OCI-LY7 (cell line): ENCODE data around the gene FBXL17. TPM values are rescaled to one million over a fixed set of nuclear protein-coding genes. Genes with fewer than 3 reads are reported as not detected.

Source experiments
- BruUV-seq: library from RNA; stranded (reverse); fragments of 400-500 nt; replicated peaks from 2 replicates; lab custom pipeline; 2021; lab: Mats Ljungman, UMichigan
- CTCF ChIA-PET: fragments of 300-600 bp; sonication (Branson Sonifier 250); formaldehyde crosslinking; loops from one replicate; lab custom pipeline; 2022; ENCODE audit warnings: antibody characterized with exemption; ENCODE audit not compliant: unreplicated experiment; lab: Charles Lee
- POLR2A ChIA-PET: fragments of 300-600 bp; sonication (Branson Sonifier 250); formaldehyde crosslinking; loops from one replicate; lab custom pipeline; 2022; ENCODE audit warnings: antibody characterized with exemption; lab: Charles Lee
- DNase-seq: peaks from one replicate; pipeline ENCODE4 v3.0.0-alpha.2; 2015; ENCODE audit warnings: low spot score
- H2AFZ ChIP-seq: fragments of 200-600 bp; sonication (generic), shearing (Covaris generic); 2 replicates; pipeline ENCODE4 v1.6.1; 2014; ENCODE audit warnings: mild to moderate bottlenecking, antibody characterized with exemption, low read length, moderate library complexity
- H3K27ac ChIP-seq: fragments of 200-600 bp; sonication (generic); 2 replicates; pipeline ENCODE4 v1.5.1; 2014; ENCODE audit warnings: mixed run types, low read depth, mild to moderate bottlenecking, moderate library complexity, low read length, inconsistent platforms; ENCODE audit not compliant: poor library complexity, severe bottlenecking
- H3K36me3 ChIP-seq: fragments of 200-600 bp; sonication (generic); 2 replicates; pipeline ENCODE4 v1.6.1; 2014; ENCODE audit warnings: mild to moderate bottlenecking, antibody characterized with exemption, low read length, moderate library complexity, mixed read lengths; ENCODE audit not compliant: insufficient read depth
- H3K4me1 ChIP-seq: fragments of 200-600 bp; sonication (generic); 2 replicates; pipeline ENCODE4 v1.5.1; 2014; ENCODE audit warnings: mild to moderate bottlenecking, low read length; ENCODE audit not compliant: insufficient read depth, poor library complexity, severe bottlenecking
- H3K4me2 ChIP-seq: fragments of 200-600 bp; sonication (generic); 2 replicates; pipeline ENCODE4 v1.6.1; 2014; ENCODE audit warnings: mild to moderate bottlenecking, low read length
- H3K4me3 ChIP-seq: fragments of 200-600 bp; sonication (generic); 2 replicates; pipeline ENCODE4 v1.5.1; 2014; ENCODE audit warnings: mild to moderate bottlenecking, low read depth, low read length; ENCODE audit not compliant: poor library complexity, severe bottlenecking
- H3K79me2 ChIP-seq: fragments of 200-600 bp; sonication (generic); 2 replicates; pipeline ENCODE4 v1.6.1; 2016; ENCODE audit warnings: low read depth, mild to moderate bottlenecking, low read length, moderate library complexity, mixed read lengths; ENCODE audit not compliant: insufficient read depth
- H3K9me2 ChIP-seq: fragments of 200-600 bp; sonication (generic); 2 replicates; pipeline ENCODE4 v1.6.1; 2016; ENCODE audit warnings: mild to moderate bottlenecking, low read length, mixed read lengths; ENCODE audit not compliant: insufficient read depth
- H3K9me3 ChIP-seq: fragments of 200-600 bp; sonication (generic); 2 replicates; pipeline ENCODE4 v1.6.1; 2014; ENCODE audit warnings: mild to moderate bottlenecking, mixed run types, low read length, mixed read lengths
- H4K20me1 ChIP-seq: fragments of 200-600 bp; sonication (generic); 2 replicates; pipeline ENCODE4 v1.6.1; 2014; ENCODE audit warnings: mild to moderate bottlenecking, antibody characterized with exemption, low read length, moderate library complexity, mixed read lengths; ENCODE audit not compliant: insufficient read depth
- EZH2phosphoT487 ChIP-seq: fragments of 200-600 bp; sonication (generic); IDR thresholded peaks from 2 replicates; pipeline ENCODE4 v1.6.1; 2018; ENCODE audit warnings: low read depth, borderline replicate concordance, mild to moderate bottlenecking, mixed run types, antibody characterized with exemption, low read length, moderate library complexity, mixed read lengths
- intact Hi-C: fragments of 100-400 bp; cut with micrococcal nuclease; formaldehyde crosslinking; loops from one replicate; pipeline ENCODE4 v1.10.0; 2022; ENCODE audit not compliant: unreplicated experiment
- total RNA-seq, 2 experiments: library from RNA; depleted of rRNA in 1 of 2; stranded (reverse); fragments of >200 nt in 1 of 2; shearing (Covaris generic) in 1 of 2; gene quantifications; 2 replicates each; pipeline ENCODE4 v1.2.3, GENCODE V29; 2014 to 2022
- TF ChIP-seq, protein P1 (sequence below): fragments of 200-600 bp; sonication (generic); conservative IDR thresholded peaks from 2 replicates; pipeline ENCODE4 v1.5.1; 2014; ENCODE audit warnings: mild to moderate bottlenecking, antibody characterized with exemption, low read length, moderate library complexity, mixed read lengths

FBXL17 gene
- total RNA-seq, 2 experiments from 2014 or later = 10.2 to 21.6 TPM

DNA sequence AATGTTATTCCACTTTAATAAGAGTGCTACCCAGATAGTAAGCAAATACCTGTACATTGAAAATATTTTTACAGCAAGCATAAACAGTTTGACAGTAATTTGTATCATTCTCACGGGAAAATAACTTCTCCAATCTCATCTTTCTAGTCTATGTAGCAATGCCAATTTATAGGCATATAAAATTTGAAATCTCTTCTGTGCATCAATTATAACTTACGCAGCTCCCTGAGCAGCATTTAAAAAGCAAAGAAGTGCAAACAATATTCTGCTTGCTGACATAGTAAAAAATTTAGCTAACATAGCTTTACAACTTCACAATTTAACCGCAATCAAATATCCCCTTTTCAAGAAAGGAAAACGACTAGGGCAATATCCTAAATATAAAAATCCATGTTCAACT is 257.3 kb downstream of the FBXL17 start:
- H2AFZ ChIP-seq = no peak overlapping the region
- DNase-seq = no peak
- no peaks in the 10 kb centered on the region for H4K20me1 ChIP-seq
- no peaks in the 10 kb centered on the region for H3K79me2 ChIP-seq
- intact Hi-C loops = no loop called here
- H3K9me2 ChIP-seq = no peaks in the 10 kb centered on the region
- TF ChIP-seq, protein P1, sequence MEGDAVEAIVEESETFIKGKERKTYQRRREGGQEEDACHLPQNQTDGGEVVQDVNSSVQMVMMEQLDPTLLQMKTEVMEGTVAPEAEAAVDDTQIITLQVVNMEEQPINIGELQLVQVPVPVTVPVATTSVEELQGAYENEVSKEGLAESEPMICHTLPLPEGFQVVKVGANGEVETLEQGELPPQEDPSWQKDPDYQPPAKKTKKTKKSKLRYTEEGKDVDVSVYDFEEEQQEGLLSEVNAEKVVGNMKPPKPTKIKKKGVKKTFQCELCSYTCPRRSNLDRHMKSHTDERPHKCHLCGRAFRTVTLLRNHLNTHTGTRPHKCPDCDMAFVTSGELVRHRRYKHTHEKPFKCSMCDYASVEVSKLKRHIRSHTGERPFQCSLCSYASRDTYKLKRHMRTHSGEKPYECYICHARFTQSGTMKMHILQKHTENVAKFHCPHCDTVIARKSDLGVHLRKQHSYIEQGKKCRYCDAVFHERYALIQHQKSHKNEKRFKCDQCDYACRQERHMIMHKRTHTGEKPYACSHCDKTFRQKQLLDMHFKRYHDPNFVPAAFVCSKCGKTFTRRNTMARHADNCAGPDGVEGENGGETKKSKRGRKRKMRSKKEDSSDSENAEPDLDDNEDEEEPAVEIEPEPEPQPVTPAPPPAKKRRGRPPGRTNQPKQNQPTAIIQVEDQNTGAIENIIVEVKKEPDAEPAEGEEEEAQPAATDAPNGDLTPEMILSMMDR = no peak
- BruUV-seq = no TSS peak
- POLR2A ChIA-PET = no interaction called here
- no peak overlapping the region for H3K4me2 ChIP-seq
- H3K36me3 ChIP-seq = no peaks in the 10 kb centered on the region
- CTCF ChIA-PET = no interaction called here
- no peak overlapping the region for H3K27ac ChIP-seq
- no peaks in the 10 kb centered on the region for H3K9me3 ChIP-seq
- H3K4me3 ChIP-seq = no peak overlapping the region
- H3K4me1 ChIP-seq = no peaks in the 10 kb centered on the region

DNA sequence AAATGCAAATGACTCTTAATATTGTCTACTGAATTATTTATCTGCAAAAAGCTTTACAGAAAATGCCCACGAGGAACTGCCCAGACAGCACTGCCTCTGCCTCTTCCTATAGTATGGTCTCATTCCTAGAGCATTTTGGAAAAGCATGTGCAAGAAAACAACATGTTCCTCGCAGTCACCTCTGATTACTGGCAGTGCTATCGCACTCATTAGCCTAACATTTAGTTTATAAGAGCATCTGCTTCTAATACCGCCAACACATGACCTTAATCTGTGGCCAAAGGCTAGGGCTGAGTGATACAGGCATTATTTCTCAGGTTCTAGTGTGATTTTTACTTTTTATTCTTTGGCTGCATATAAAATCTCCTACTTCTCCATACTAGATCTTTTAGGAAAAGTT is 259.2 kb downstream of the FBXL17 start:
- Histone ChIP-seq H3K27ac (no peak overlapping the region), H4K20me1 (no peaks in the 10 kb centered on the region), H2AFZ (no peak overlapping the region), H3K4me3 (no peak overlapping the region), H3K4me2 (no peak overlapping the region), H3K4me1 (no peaks in the 10 kb centered on the region), H3K9me2 (no peaks in the 10 kb centered on the region), H3K36me3 (no peaks in the 10 kb centered on the region), H3K79me2 (no peaks in the 10 kb centered on the region), H3K9me3 (no peaks in the 10 kb centered on the region)
- no peak for DNase-seq
- TF ChIP-seq, protein P1 = no peak
- no peak for TF ChIP-seq EZH2phosphoT487
- BruUV-seq = no TSS peak
- CTCF ChIA-PET = no interaction called here
- intact Hi-C loops = no loop called here
- POLR2A ChIA-PET = no interaction called here

DNA sequence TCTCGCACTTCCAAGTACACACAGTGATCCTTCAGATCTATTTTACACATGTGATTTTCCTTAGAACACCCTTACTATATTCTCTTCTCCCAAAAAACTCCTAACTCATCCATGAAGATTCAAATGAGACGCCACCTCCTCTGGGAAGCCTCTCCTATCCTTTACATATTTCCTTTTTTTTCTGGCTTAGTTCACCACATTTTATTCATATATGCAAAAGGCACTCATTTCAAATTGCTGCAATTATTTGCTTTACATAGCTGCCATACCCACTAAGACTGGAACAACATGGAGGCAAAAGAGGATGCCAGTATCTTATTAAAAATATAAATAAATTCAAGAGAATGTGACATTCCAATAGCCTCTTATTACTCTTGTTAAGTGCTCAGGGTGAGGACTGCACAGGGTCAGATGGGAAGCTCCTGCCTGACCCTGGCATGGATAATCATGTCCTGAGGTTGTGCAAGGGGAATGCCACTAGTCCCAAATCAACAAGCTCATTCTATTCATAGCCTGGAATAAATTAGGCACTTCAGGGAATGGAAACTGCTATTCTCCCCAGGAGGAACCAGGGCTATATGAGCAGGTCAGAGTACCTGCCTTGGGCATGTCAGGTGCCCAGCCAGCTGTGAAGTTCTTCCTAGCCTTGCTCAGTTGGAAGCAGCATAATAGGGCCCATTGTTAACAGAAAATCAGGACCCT is 262.9 kb downstream of the FBXL17 start:
- Histone ChIP-seq H4K20me1 (no peaks in the 10 kb centered on the region), H3K9me3 (no peaks in the 10 kb centered on the region), H3K4me1 (no peaks in the 10 kb centered on the region), H3K27ac (no peak overlapping the region), H2AFZ (no peak overlapping the region), H3K4me3 (no peak overlapping the region), H3K79me2 (no peaks in the 10 kb centered on the region), H3K9me2 (no peaks in the 10 kb centered on the region), H3K4me2 (no peak overlapping the region), H3K36me3 (no peaks in the 10 kb centered on the region)
- POLR2A ChIA-PET = interaction anchor here (0.7 kb wide), 1 partner anchor 135 kb away, joined by 3 read pairs; no protein-coding TSS in a partner anchor
- CTCF ChIA-PET = no interaction called here
- intact Hi-C loops = no loop called here
- no TSS peak for BruUV-seq
- no peak for TF ChIP-seq EZH2phosphoT487
- TF ChIP-seq, protein P1 = no peak
- no peak for DNase-seq
